ENCODE measurements around the gene AHDC1. TPM values are rescaled to one million over a fixed set of nuclear protein-coding genes. Genes with fewer than 3 reads are reported as not detected.
A peak's percentile ranks its signal among the peaks of the same experiment; 100 is the strongest.
"Not testable (repeated sequence)": the region's sequence is repeated elsewhere in the genome, so short reads cannot be mapped to it uniquely, and the experiment has no call there.

The AHDC1 gene
- total RNA-seq, 1 donor from 2014 or later = 10.8 TPM

DNA sequence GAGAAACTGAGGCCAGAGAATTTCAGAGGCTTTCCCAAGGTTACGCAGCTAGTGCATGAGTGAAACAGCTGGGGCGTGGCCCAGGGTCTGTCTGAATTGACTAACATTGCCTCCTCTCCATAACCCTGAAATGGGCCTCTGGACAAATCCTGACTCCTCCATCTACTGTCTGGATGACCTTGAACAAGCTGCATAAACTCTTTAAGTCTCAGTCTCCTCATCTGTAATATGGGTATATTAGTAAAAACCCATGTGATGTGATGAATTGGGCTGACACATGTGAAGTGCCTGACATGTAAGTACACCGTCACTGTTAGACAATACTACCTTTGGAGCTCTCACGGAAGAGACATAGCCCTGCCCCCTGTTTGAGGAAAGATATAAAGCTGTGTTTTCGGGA, 43.4 kb upstream of the AHDC1 start:
- H3K4me3 ChIP-seq (ENCODE audit: low read depth, low read length) = no peak overlapping the region
- DNase-seq (ENCODE audit: low read depth) = no peak
- TF ChIP-seq, protein P1, sequence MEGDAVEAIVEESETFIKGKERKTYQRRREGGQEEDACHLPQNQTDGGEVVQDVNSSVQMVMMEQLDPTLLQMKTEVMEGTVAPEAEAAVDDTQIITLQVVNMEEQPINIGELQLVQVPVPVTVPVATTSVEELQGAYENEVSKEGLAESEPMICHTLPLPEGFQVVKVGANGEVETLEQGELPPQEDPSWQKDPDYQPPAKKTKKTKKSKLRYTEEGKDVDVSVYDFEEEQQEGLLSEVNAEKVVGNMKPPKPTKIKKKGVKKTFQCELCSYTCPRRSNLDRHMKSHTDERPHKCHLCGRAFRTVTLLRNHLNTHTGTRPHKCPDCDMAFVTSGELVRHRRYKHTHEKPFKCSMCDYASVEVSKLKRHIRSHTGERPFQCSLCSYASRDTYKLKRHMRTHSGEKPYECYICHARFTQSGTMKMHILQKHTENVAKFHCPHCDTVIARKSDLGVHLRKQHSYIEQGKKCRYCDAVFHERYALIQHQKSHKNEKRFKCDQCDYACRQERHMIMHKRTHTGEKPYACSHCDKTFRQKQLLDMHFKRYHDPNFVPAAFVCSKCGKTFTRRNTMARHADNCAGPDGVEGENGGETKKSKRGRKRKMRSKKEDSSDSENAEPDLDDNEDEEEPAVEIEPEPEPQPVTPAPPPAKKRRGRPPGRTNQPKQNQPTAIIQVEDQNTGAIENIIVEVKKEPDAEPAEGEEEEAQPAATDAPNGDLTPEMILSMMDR (conservative IDR thresholded peaks at IDR 0.05; ENCODE audit: low read depth, low read length) = no peak

DNA sequence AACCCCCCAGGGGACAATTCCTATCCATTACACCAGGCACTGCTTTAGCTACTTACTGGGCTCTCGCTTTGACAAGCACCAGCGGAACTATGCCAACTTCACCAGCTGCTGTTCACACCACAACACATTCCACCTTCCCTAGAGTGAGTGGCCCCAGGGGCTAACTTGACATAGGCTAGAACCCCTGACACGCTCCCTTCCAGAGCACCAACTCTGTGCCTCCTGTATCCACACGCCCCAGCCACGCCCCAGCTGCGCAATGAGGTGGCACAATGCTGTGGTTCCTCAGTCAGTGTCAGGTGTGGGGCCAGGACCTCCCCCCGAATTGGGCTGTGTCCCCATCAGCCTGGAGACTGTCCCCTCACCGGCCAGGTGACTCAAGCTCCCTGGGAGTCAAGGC, 42.7 kb upstream of the AHDC1 start:
- TF ChIP-seq, protein P1 (conservative IDR thresholded peaks at IDR 0.05; ENCODE audit: low read depth, low read length) = no peak
- no peak for DNase-seq (ENCODE audit: low read depth)
- H3K4me3 ChIP-seq (ENCODE audit: low read depth, low read length) = no peak overlapping the region

DNA sequence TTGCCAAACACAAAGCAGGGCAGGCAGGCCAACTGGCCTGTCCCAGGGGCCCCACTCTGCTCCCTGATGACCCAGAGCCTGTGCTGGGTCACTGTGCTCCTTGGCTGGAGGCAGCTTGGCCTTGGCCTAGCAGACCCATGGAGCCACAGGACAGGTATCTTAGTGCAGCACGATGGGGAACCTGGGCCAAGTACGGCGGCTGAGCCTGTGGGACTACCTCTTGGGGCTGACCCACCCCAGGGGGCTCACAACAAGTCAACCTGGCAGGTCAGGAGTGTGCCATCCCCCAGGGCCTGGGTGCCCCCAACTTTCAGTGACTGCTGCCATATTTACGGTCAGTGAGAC, 41.1 kb upstream of the AHDC1 start:
- H3K4me3 ChIP-seq (ENCODE audit: low read depth, low read length) = no peak overlapping the region
- TF ChIP-seq, protein P1 (conservative IDR thresholded peaks at IDR 0.05; ENCODE audit: low read depth, low read length) = no peak
- no peak for DNase-seq (ENCODE audit: low read depth)

DNA sequence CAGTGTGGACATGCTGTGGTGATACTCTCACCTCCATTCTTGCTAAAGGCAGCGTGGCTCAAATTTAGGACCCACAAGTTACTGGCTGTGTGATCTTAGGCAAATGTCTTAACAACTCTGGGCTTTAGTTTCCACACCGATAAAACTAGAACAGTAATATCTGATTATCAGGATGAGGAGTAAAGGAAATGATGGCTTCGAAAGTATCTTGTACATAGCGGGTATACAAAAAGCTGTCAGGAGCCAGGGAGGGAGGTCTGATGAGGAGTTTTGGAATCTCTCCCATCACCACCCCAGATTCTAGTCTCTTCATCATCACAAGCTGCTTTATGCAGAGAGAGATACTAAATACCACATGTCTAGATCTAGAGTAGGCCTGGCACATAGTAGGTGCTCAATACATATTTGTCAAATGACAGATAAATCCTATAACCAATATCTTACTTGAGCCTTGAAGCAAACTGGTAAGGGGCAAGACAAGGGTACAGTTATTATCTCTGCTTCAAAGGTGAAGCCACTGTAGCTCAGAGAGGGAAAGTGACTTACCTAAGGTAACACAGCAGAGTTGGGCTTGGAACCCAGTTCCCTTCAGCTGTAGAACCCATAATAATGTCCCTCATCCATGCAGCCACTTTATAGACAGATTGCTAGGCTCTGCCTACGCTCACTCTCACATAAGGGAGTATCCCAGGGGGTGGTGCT, 40.6 kb upstream of the AHDC1 start:
- no peak overlapping the region for H3K4me3 ChIP-seq (ENCODE audit: low read depth, low read length)
- TF ChIP-seq, protein P1 (conservative IDR thresholded peaks at IDR 0.05; ENCODE audit: low read depth, low read length) = no peak
- no peak for DNase-seq (ENCODE audit: low read depth)

DNA sequence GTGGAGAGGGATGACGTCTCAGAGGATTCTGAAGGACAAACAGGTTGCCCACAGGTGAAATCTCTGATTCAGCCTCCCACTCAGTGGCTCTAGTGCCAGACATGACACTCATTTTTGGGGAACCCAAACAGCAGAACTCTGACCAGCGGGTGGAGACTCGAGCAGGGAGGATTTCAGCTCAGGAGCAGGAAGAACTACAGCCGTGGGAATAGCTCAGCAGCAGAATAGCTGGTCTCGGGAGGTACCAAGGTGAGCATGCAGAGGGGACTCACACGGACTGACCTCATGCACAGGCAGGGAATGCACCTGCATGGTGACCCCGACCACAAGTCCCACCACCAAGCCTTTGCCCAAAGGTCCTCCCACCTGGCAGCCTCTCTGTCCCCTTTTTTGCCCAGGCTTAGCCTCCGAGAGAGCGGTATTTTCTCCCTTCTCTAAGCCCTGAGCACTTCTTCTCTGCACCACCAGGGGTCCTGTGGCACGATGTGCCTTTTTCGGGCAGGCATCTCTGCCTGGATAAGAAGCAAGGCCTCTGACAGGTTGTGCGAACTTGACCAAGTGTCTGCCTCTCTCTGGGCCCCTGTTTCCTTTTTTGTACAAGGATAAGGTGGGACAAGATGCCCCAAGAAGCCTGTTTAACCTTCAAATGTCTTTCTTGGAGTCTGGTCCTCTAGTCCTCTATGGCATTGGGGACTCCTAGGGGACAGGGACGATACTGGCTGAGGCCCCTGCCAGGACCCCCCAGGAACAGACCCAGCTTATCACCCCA, 39.8 kb upstream of the AHDC1 start:
- TF ChIP-seq, protein P1 (conservative IDR thresholded peaks at IDR 0.05; ENCODE audit: low read depth, low read length) = peak; percentile 87
- no peak for DNase-seq (ENCODE audit: low read depth)
- no peak overlapping the region for H3K4me3 ChIP-seq (ENCODE audit: low read depth, low read length)

DNA sequence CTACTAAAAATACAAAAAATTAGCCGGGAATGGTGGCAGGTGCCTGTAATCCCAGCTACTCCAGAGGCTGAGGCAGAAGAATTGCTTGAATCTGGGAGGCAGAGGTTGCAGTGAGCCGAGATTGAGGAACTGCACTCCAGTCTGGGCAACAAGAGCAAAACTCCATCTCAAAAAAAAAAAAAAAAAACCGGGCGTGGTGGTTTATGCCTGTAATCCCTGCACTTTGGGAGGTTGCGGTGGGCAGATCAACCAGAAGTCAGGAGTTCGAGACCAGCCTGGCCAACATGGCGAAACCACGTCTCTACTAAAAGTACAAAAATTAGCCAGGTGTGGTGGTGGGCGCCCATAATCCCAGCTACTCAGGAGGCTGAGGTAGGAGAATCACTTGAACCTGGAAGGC, 36.6 kb upstream of the AHDC1 start:
- H3K4me3 ChIP-seq (ENCODE audit: low read depth, low read length); DNase-seq (ENCODE audit: low read depth): not testable (repeated sequence)

DNA sequence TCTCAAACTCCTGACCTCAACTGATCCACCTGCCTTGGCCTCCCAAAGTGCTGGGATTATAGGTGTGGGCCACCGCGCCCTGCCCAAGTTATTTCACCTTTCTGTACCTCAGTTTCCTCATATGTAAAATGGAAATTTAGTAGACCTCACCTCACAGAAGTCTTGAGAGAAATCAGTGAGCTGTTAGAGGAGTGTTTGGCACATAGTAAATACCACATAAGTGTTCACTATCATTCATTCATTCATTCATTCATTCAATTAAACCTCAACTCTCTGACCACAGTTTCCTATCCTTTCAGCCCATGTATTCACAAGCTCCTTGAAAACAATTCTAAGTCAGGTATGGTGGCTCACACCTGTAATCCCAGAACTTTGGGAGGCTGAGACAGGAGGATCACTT, 34.9 kb upstream of the AHDC1 start:
- no peak for DNase-seq (ENCODE audit: low read depth)
- no peak overlapping the region for H3K4me3 ChIP-seq (ENCODE audit: low read depth, low read length)
- TF ChIP-seq, protein P1 (conservative IDR thresholded peaks at IDR 0.05; ENCODE audit: low read depth, low read length) = no peak
